Large intestine (tissue), 3 donors: ENCODE data around the gene TM7SF3. TPM values are rescaled to one million over a fixed set of nuclear protein-coding genes. Genes with fewer than 3 reads are reported as not detected.

Experiments used
- DNase-seq, 2 donors: peaks; one replicate each; pipeline versions ENCODE4 v3.0.0 to v3.0.0-alpha.2; 2013
- H3K27ac ChIP-seq: one replicate; pipeline ENCODE4 v1.5.1; 2013; ENCODE audit warnings: low read length
- H3K27me3 ChIP-seq: 2 replicates; pipeline ENCODE4 v1.6.1; 2013; ENCODE audit warnings: low read length; ENCODE audit not compliant: control insufficient read depth, insufficient read depth
- H3K36me3 ChIP-seq: 2 replicates; pipeline ENCODE4 v1.6.1; 2013; ENCODE audit warnings: low read length; ENCODE audit not compliant: control insufficient read depth, insufficient read depth
- H3K4me1 ChIP-seq: one replicate; pipeline ENCODE4 v1.6.1; 2013; ENCODE audit warnings: low read length; ENCODE audit not compliant: control insufficient read depth, insufficient read depth
- H3K4me3 ChIP-seq: one replicate; pipeline ENCODE4 v1.5.1; 2013; ENCODE audit warnings: low read length
- H3K9me3 ChIP-seq: one replicate; pipeline ENCODE4 v1.6.1; 2013; ENCODE audit warnings: mild to moderate bottlenecking, low read depth, low read length, moderate library complexity; ENCODE audit not compliant: control insufficient read depth
- whole genome bisulfite sequencing: methylation state at CpG from one replicate; pipeline ENCODE4 v1.1.5; 2013; ENCODE audit warnings: low lambda C conversion rate; ENCODE audit not compliant: insufficient coverage; 5-methylcytosine and 5-hydroxymethylcytosine counted together
- polyA plus RNA-seq: library from polyadenylated mRNA; unstranded; fragments of 120-200 nt; gene quantifications from one replicate; pipeline ENCODE4 v1.2.1, GENCODE V29; 2013

The TM7SF3 gene
- polyA plus RNA-seq, 1 donor: 68.3 TPM

- Histone ChIP-seq H3K9me3 (no peaks in the 10 kb centered on the region), H3K4me1 (no peaks in the 10 kb centered on the region), H3K4me3 (no peak overlapping the region), H3K27ac (no peak overlapping the region), H3K36me3 (no peaks in the 10 kb centered on the region), H3K27me3 (no peaks in the 10 kb centered on the region)
- DNase-seq: no peak
- whole genome bisulfite sequencing: 100% methylated on average over 1 of the region's 2 CpGs
These were observed 8.7 kb downstream of the TM7SF3 start for GRCh38 chr12:27005495-27005894.

GRCh38 chr12:27003421-27004381 lies 10.5 kb downstream of the TM7SF3 start:
- no peak for DNase-seq
- Histone ChIP-seq H3K4me3 (no peak overlapping the region), H3K27ac (no peak overlapping the region), H3K4me1 (no peaks in the 10 kb centered on the region), H3K36me3 (peaks cover 6% of the 10 kb centered on the region), H3K27me3 (no peaks in the 10 kb centered on the region), H3K9me3 (no peaks in the 10 kb centered on the region)
- WGBS: no CpG with 5 or more reads among the region's 6 CpGs

- H3K36me3 ChIP-seq: peaks cover 16% of the 10 kb centered on the region
- no peak overlapping the region for H3K4me3 ChIP-seq
- H3K27ac ChIP-seq: no peak overlapping the region
- no peak for DNase-seq
- no peaks in the 10 kb centered on the region for H3K4me1 ChIP-seq
- no CpG with 5 or more reads among the region's 5 CpGs for WGBS
- no peaks in the 10 kb centered on the region for H3K9me3 ChIP-seq
- H3K27me3 ChIP-seq: no peaks in the 10 kb centered on the region
These were observed 12.0 kb downstream of the TM7SF3 start for GRCh38 chr12:27002141-27002540.

GRCh38 chr12:27001663-27002062 lies 12.5 kb downstream of the TM7SF3 start:
- Histone ChIP-seq H3K4me1 (no peaks in the 10 kb centered on the region), H3K27ac (no peak overlapping the region), H3K36me3 (peaks cover 16% of the 10 kb centered on the region), H3K9me3 (no peaks in the 10 kb centered on the region), H3K27me3 (no peaks in the 10 kb centered on the region), H3K4me3 (no peak overlapping the region)
- no peak for DNase-seq
- WGBS: no CpG with 5 or more reads among the region's 5 CpGs

GRCh38 chr12:27000961-27001360 lies 13.2 kb downstream of the TM7SF3 start:
- Histone ChIP-seq H3K4me3 (no peak overlapping the region), H3K27me3 (no peaks in the 10 kb centered on the region), H3K27ac (no peak overlapping the region), H3K4me1 (no peaks in the 10 kb centered on the region), H3K36me3 (peaks cover 16% of the 10 kb centered on the region), H3K9me3 (no peaks in the 10 kb centered on the region)
- WGBS: no CpG with 5 or more reads among the region's 1 CpG
- DNase-seq: no peak

- H3K27me3 ChIP-seq: no peaks in the 10 kb centered on the region
- DNase-seq: no peak
- H3K36me3 ChIP-seq: peaks cover 38% of the 10 kb centered on the region
- no peak overlapping the region for H3K4me3 ChIP-seq
- H3K4me1 ChIP-seq: no peaks in the 10 kb centered on the region
- WGBS: no CpG with 5 or more reads among the region's 2 CpGs
- H3K9me3 ChIP-seq: no peaks in the 10 kb centered on the region
- H3K27ac ChIP-seq: no peak overlapping the region
These were observed 17.2 kb downstream of the TM7SF3 start for GRCh38 chr12:26997003-26997402.

GRCh38 chr12:26995706-26996105 lies 18.5 kb downstream of the TM7SF3 start:
- Histone ChIP-seq H3K4me3 (no peak overlapping the region), H3K4me1 (no peaks in the 10 kb centered on the region), H3K9me3 (no peaks in the 10 kb centered on the region), H3K27ac (no peak overlapping the region), H3K36me3 (peaks cover 38% of the 10 kb centered on the region), H3K27me3 (no peaks in the 10 kb centered on the region)
- no CpG with 5 or more reads among the region's 2 CpGs for WGBS
- DNase-seq: no peak

GRCh38 chr12:26994109-26994508 lies 20.1 kb downstream of the TM7SF3 start:
- no peaks in the 10 kb centered on the region for H3K4me1 ChIP-seq
- no CpG with 5 or more reads among the region's 1 CpG for WGBS
- H3K27me3 ChIP-seq: no peaks in the 10 kb centered on the region
- H3K36me3 ChIP-seq: peaks cover 43% of the 10 kb centered on the region
- no peak overlapping the region for H3K27ac ChIP-seq
- H3K4me3 ChIP-seq: no peak overlapping the region
- no peak for DNase-seq
- H3K9me3 ChIP-seq: no peaks in the 10 kb centered on the region

- Histone ChIP-seq H3K27me3 (no peaks in the 10 kb centered on the region), H3K9me3 (no peaks in the 10 kb centered on the region), H3K36me3 (peaks cover 37% of the 10 kb centered on the region), H3K4me1 (no peaks in the 10 kb centered on the region), H3K4me3 (no peak overlapping the region), H3K27ac (no peak overlapping the region)
- WGBS: no CpG with 5 or more reads among the region's 4 CpGs
- DNase-seq: no peak
These were observed 22.4 kb downstream of the TM7SF3 start for GRCh38 chr12:26991826-26992225.

GRCh38 chr12:26989873-26990272 lies 24.3 kb downstream of the TM7SF3 start:
- no peak overlapping the region for H3K27ac ChIP-seq
- no peaks in the 10 kb centered on the region for H3K27me3 ChIP-seq
- WGBS: 24% methylated on average over 2 of the region's 4 CpGs
- no peaks in the 10 kb centered on the region for H3K9me3 ChIP-seq
- peaks cover 34% of the 10 kb centered on the region for H3K36me3 ChIP-seq
- DNase-seq: peak in 1 of 2 donors; percentile 19
- no peaks in the 10 kb centered on the region for H3K4me1 ChIP-seq
- H3K4me3 ChIP-seq: no peak overlapping the region

- no peaks in the 10 kb centered on the region for H3K9me3 ChIP-seq
- no peak overlapping the region for H3K27ac ChIP-seq
- 80% methylated on average over 1 of the region's 4 CpGs for WGBS
- no peak for DNase-seq
- H3K27me3 ChIP-seq: no peaks in the 10 kb centered on the region
- H3K4me1 ChIP-seq: no peaks in the 10 kb centered on the region
- peaks cover 31% of the 10 kb centered on the region for H3K36me3 ChIP-seq
- H3K4me3 ChIP-seq: no peak overlapping the region
These were observed 25.5 kb downstream of the TM7SF3 start for GRCh38 chr12:26988703-26989102.
